CD4-positive, alpha-beta T cell treated with Interleukin-2 at 100 ng/mL for 4 hours (primary cell): Measurements from ENCODE around the gene NDUFA13.
"Not testable (repeated sequence)": the region's sequence is repeated elsewhere in the genome, so short reads cannot be mapped to it uniquely, and the experiment has no call there.

Experiments
- DNase-seq: peaks from one replicate; pipeline ENCODE4 v3.0.0-alpha.2; 2020; ENCODE audit warnings: low spot score

NDUFA13 gene

GRCh38 chr19:19515642-19516519, at the start of gene NDUFA13:
Gene NDUFA13, plus strand, starts transcription at chr19:19516225. Its CDS starts 14 bp downstream, at chr19:19516239.
- DNase-seq = peak; percentile 96

- DNase-seq = no peak
Observed at GRCh38 chr19:19468424-19469050, 47.5 kb upstream of the NDUFA13 start.

- no peak for DNase-seq
Observed at GRCh38 chr19:19470579-19470978, 45.4 kb upstream of the NDUFA13 start.

GRCh38 chr19:19471682-19472081, 44.3 kb upstream of the NDUFA13 start:
- DNase-seq = no peak

- not testable (repeated sequence) for DNase-seq
Observed at GRCh38 chr19:19472106-19472505, 43.9 kb upstream of the NDUFA13 start.

GRCh38 chr19:19475015-19475765, 40.8 kb upstream of the NDUFA13 start:
- DNase-seq = no peak

GRCh38 chr19:19475849-19476828, 39.9 kb upstream of the NDUFA13 start:
- no peak for DNase-seq

GRCh38 chr19:19477705-19478383, 38.2 kb upstream of the NDUFA13 start:
- DNase-seq = no peak

GRCh38 chr19:19480688-19481087, 35.3 kb upstream of the NDUFA13 start:
- DNase-seq = no peak

- DNase-seq = no peak
Observed at GRCh38 chr19:19482809-19483596, 33.0 kb upstream of the NDUFA13 start.

- no peak for DNase-seq
Observed at GRCh38 chr19:19485161-19485997, 30.6 kb upstream of the NDUFA13 start.

- DNase-seq = no peak
Observed at GRCh38 chr19:19485998-19486290, 30.1 kb upstream of the NDUFA13 start.

GRCh38 chr19:19486343-19487076, 29.5 kb upstream of the NDUFA13 start:
- DNase-seq = no peak

- no peak for DNase-seq
Observed at GRCh38 chr19:19487077-19487949, 28.7 kb upstream of the NDUFA13 start.

GRCh38 chr19:19487950-19488874, 27.8 kb upstream of the NDUFA13 start:
- no peak for DNase-seq

GRCh38 chr19:19488875-19489690, 26.9 kb upstream of the NDUFA13 start:
- peak; percentile 96 for DNase-seq
